Transverse colon (tissue), 4 donors: Measurements from ENCODE around the gene C15orf61. TPM values are rescaled to one million over a fixed set of nuclear protein-coding genes. Genes with fewer than 3 reads are reported as not detected.

Experiments used
- DNase-seq: peaks from one replicate; pipeline ENCODE4 v3.0.0-alpha.2; 2019
- H3K27ac ChIP-seq, 4 donors: fragments of 200-600 bp; sonication (generic); 2 replicates each; pipeline ENCODE4 v1.5.1; 2016 to 2018; ENCODE audit warnings: inconsistent platforms in 4 of 4
- H3K27me3 ChIP-seq: fragments of 200-600 bp; sonication (generic); 2 replicates; pipeline ENCODE4 v1.5.1; 2017; ENCODE audit warnings: inconsistent platforms
- H3K36me3 ChIP-seq, 4 donors: fragments of 200-600 bp; sonication (generic); 2 replicates each; pipeline ENCODE4 v1.5.1; 2017 to 2019; ENCODE audit warnings: inconsistent platforms in 4 of 4
- H3K4me1 ChIP-seq, 4 donors: fragments of 200-600 bp; sonication (generic); 2 replicates each; pipeline ENCODE4 v1.5.1; 2017 to 2020; ENCODE audit warnings: inconsistent platforms in 4 of 4
- H3K4me3 ChIP-seq, 4 donors: fragments of 200-600 bp; sonication (generic); 1 replicate in 1 of 4; 2 replicates in 3 of 4; pipeline versions ENCODE4 v1.5.1 to v1.6.1; 2017 to 2019; ENCODE audit warnings: inconsistent platforms in 4 of 4
- H3K9me3 ChIP-seq, 2 donors: fragments of 200-600 bp; sonication (generic); 2 replicates each; pipeline ENCODE4 v1.5.1; 2017 to 2019; ENCODE audit warnings: inconsistent platforms in 2 of 2
- EP300 ChIP-seq: sonication (generic); formaldehyde crosslinking; IDR thresholded peaks from one replicate; pipeline ENCODE4 v1.6.1; 2017; ENCODE audit warnings: antibody characterized with exemption, low read depth
- POLR2A ChIP-seq: fragments of 450-650 bp; IDR thresholded peaks from one replicate; pipeline ENCODE4 v1.6.1; 2016; ENCODE audit warnings: antibody characterized with exemption, mild to moderate bottlenecking, moderate library complexity
- POLR2AphosphoS5 ChIP-seq, 3 donors: sonication (generic); formaldehyde crosslinking; IDR thresholded peaks; one replicate each; pipeline ENCODE4 v1.6.1; 2016; ENCODE audit warnings: antibody characterized with exemption in 3 of 3
- WGBS, 2 donors: methylation state at CpG; one replicate each; pipeline ENCODE4 v1.1.5; 2018; ENCODE audit warnings: low coverage in 1 of 2; 5-methylcytosine and 5-hydroxymethylcytosine counted together
- in situ Hi-C, 4 donors: fragments of 200-750 bp; cut with MboI; loops; one replicate each; pipeline versions ENCODE4 v1.15.0 to v1.15.1; 2017; ENCODE audit warnings: low sequenced_read_pairs in 3 of 4, low pct_ligation_motif_present in 1 of 4, low pct_unique_long_range_greater_than_20kb in 1 of 4
- intact Hi-C: fragments of 100-400 bp; cut with DNase I; formaldehyde crosslinking; loops from one replicate; pipeline ENCODE4 v1.15.1; 2023; ENCODE audit warnings: low total_unique reads
- total RNA-seq, 4 donors: library from RNA; depleted of rRNA; stranded (reverse); fragments of >200 nt; gene quantifications; one replicate each; pipeline ENCODE4 v1.1.0, GENCODE V29; 2016
- TF ChIP-seq, protein P1 (sequence below), 5 experiments: fragments of 200-600 bp in 3 of 5; fragments of 450-650 bp in 2 of 5; sonication (generic) in 3 of 5; IDR thresholded peaks; 1 replicate in 2 of 5; 2 replicates in 3 of 5; pipeline ENCODE4 v1.5.1; 2016 to 2017; ENCODE audit warnings: antibody characterized with exemption in 5 of 5, inconsistent platforms in 3 of 5, mild to moderate bottlenecking in 2 of 5, moderate library complexity in 1 of 5

C15orf61 gene
- total RNA-seq, 4 donors from 2014 or later = 4.0 to 22.4 (median 9.8) TPM

DNA sequence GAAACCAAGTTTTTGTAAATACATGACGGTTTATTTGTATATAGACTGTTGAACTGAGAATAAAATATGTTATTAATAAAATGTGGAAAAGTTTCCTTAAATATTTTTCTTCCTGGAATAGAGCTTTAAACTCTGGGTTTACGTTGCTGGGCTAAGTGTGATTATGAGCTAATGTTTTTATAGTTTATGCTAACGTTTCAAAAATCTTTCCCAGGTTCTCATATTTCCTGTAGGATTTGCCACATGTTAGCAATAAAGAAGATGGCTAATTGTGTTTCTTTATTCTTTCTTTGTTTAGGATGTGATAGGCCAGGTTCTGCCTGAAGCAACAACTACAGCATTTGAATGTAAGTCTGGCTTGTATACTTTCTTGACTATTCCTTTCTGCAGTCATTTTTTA, 28.8 kb downstream of the C15orf61 start:
- H3K9me3 ChIP-seq = no peaks in the 10 kb centered on the region
- H3K4me1 ChIP-seq = peaks cover 0 to 51% (median 23%) of the 10 kb centered on the region in 4 donors
- TF ChIP-seq, protein P1, sequence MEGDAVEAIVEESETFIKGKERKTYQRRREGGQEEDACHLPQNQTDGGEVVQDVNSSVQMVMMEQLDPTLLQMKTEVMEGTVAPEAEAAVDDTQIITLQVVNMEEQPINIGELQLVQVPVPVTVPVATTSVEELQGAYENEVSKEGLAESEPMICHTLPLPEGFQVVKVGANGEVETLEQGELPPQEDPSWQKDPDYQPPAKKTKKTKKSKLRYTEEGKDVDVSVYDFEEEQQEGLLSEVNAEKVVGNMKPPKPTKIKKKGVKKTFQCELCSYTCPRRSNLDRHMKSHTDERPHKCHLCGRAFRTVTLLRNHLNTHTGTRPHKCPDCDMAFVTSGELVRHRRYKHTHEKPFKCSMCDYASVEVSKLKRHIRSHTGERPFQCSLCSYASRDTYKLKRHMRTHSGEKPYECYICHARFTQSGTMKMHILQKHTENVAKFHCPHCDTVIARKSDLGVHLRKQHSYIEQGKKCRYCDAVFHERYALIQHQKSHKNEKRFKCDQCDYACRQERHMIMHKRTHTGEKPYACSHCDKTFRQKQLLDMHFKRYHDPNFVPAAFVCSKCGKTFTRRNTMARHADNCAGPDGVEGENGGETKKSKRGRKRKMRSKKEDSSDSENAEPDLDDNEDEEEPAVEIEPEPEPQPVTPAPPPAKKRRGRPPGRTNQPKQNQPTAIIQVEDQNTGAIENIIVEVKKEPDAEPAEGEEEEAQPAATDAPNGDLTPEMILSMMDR (IDR thresholded peaks at IDR 0.05) = no peak
- TF ChIP-seq POLR2A (no peak), EP300 (no peak), POLR2AphosphoS5 (IDR thresholded peaks at IDR 0.05) (no peak)
- intact Hi-C loops = no loop called here
- H3K27ac ChIP-seq = peak overlapping the region in 2 of 4 donors; percentile 55 to 70
- no peaks in the 10 kb centered on the region for H3K27me3 ChIP-seq
- WGBS, 2 donors = 36 to 41% methylated on average over 3 of the region's 3 CpGs
- H3K4me3 ChIP-seq = no peak overlapping the region
- no peak for DNase-seq
- in situ Hi-C loops = no loop called here
- no peaks in the 10 kb centered on the region for H3K36me3 ChIP-seq

DNA sequence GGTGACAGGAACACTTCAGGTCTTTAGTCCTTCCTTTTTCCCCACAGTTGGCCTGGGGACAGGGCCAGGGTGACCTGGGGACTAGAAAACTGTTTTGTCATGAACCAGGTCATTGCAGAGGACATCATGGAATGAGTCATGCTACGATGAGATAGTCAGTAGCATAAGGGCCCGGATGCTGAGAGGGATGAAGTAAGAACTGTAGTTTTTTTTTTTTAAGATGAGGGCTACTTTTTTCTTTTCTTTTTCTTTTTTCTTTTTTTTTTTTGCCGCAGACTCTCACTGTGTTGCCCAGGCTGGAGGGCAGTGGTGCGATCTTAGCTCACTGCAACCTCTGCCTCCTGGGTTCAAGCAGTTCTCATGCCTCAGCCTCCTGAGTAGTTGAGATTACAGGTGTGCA, 29.6 kb downstream of the C15orf61 start:
- Histone ChIP-seq H3K4me1 (peaks cover 0 to 47% (median 23%) of the 10 kb centered on the region in 4 donors), H3K9me3 (no peaks in the 10 kb centered on the region), H3K27me3 (no peaks in the 10 kb centered on the region), H3K36me3 (no peaks in the 10 kb centered on the region), H3K27ac (no peak overlapping the region), H3K4me3 (no peak overlapping the region)
- TF ChIP-seq POLR2A (no peak), EP300 (no peak), POLR2AphosphoS5 (IDR thresholded peaks at IDR 0.05) (no peak)
- TF ChIP-seq, protein P1 (IDR thresholded peaks at IDR 0.05) = no peak
- intact Hi-C loops = no loop called here
- 79 to 90% methylated on average over 4 of the region's 4 CpGs for WGBS, 2 donors
- in situ Hi-C loops = no loop called here
- DNase-seq = no peak

DNA sequence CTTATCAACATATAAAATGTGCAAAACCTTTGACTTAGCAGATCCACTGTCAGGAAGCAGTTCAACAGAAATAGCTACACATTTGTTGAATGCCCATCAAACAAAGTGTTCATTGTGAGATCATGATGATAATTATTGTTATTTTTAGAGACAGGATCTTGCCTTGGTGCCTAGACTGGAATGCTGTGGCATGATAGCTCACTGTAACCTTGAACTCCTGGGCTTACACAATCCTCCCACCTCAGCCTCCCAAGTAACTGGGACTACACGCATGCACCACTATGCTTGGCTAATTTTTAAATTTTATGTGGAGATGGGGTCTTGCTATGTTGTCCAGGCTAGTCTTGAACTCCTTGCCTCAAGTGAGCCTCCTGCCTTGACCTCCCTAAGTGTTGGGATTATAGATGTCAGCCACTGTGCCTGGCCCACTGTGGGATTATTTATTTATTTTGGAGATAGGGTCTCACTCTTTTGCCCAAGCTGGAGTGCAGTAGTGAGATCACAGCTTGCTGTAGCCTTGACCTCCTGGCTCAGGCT, 30.3 kb downstream of the C15orf61 start:
- DNase-seq = no peak
- Histone ChIP-seq H3K27me3 (no peaks in the 10 kb centered on the region), H3K27ac (no peak overlapping the region), H3K36me3 (no peaks in the 10 kb centered on the region), H3K4me3 (no peak overlapping the region), H3K9me3 (no peaks in the 10 kb centered on the region), H3K4me1 (peaks cover 0 to 46% (median 23%) of the 10 kb centered on the region in 4 donors)
- TF ChIP-seq POLR2A (no peak), EP300 (no peak)
- TF ChIP-seq, protein P1 (IDR thresholded peaks at IDR 0.05) = no peak
- WGBS, 2 donors = 86% methylated on average over 1 of the region's 1 CpG; no CpG with 5 or more reads in 1 of the 2 donors
- in situ Hi-C loops = no loop called here
- intact Hi-C loops = no loop called here

DNA sequence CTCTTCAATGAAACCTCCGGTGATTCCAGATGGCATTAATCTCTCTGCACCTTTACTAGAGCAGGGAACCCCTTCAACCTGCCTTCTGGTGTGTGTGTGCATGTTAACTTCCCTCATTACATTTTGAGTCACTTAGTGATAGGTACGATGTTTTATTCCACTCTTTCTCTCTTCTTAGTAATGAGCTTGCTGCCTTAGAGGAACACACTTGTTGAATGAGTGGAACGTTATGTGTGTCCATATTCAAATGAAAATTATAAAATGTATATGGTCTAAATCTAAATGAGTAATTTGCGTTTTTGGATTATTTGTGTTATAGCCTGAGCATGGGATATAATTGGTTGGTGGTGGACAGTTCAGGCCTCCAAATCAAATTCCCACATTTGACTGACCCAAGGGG, 33.6 kb downstream of the C15orf61 start:
- Histone ChIP-seq H3K4me3 (no peak overlapping the region), H3K27ac (no peak overlapping the region), H3K9me3 (no peaks in the 10 kb centered on the region), H3K36me3 (peaks cover 0 to 19% (median 1%) of the 10 kb centered on the region in 4 donors), H3K4me1 (peaks cover 0 to 14% (median 5%) of the 10 kb centered on the region in 4 donors), H3K27me3 (no peaks in the 10 kb centered on the region)
- no peak for TF ChIP-seq EP300
- TF ChIP-seq POLR2AphosphoS5 (IDR thresholded peaks at IDR 0.05) = no peak
- TF ChIP-seq POLR2A = no peak
- TF ChIP-seq, protein P1 (IDR thresholded peaks at IDR 0.05) = no peak
- intact Hi-C loops = no loop called here
- no peak for DNase-seq
- in situ Hi-C loops = no loop called here
- 95 to 96% methylated on average over 4 of the region's 4 CpGs for WGBS, 2 donors
